Right renal pelvis (tissue), 4 donors: ENCODE data around the gene STK16. TPM values are rescaled to one million over a fixed set of nuclear protein-coding genes. Genes with fewer than 3 reads are reported as not detected.
A peak's percentile ranks its signal among the peaks of the same experiment; 100 is the strongest.
"Not testable (repeated sequence)": the region's sequence is repeated elsewhere in the genome, so short reads cannot be mapped to it uniquely, and the experiment has no call there.

Experiments used
- DNase-seq, 4 donors: peaks; one replicate each; pipeline ENCODE4 v3.0.0-alpha.2; 2013; ENCODE audit warnings: low read depth in 4 of 4, low spot score in 3 of 4, missing footprints in 1 of 4
- polyA plus RNA-seq, 4 donors: library from polyadenylated mRNA; unstranded; fragments of 120-200 nt; gene quantifications; one replicate each; pipeline ENCODE4 v1.2.1, GENCODE V29; 2013; ENCODE audit not compliant: insufficient read length in 4 of 4

Gene STK16
- polyA plus RNA-seq, 4 donors: 36.3 to 41.8 (median 37.8) TPM

- DNase-seq: no peak
These were observed 40.7 kb downstream of the STK16 start for GRCh38 chr2:219285894-219286425.

GRCh38 chr2:219286436-219287115, 41.3 kb downstream of the STK16 start:
- no peak for DNase-seq

DNA sequence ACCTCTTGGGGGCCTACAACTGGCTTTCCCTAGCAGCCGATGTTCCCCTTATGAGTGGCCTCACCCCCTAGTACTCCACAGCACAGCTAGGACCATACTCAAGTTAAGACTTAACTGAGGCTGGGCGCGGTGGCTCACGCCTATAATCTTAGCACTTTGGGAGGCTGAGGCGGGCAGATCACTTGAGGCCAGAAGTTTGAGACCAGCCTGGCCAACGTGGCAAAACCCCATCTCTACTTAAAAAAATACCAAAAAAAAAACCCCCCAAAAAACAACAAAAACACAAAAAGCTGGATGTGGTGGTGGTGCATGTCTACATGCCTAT, 41.8 kb downstream of the STK16 start:
- DNase-seq: not testable (repeated sequence)

GRCh38 chr2:219287580-219288265, 42.4 kb downstream of the STK16 start:
- no peak for DNase-seq

- DNase-seq: no peak
These were observed 43.9 kb downstream of the STK16 start for GRCh38 chr2:219289195-219289536.

DNA sequence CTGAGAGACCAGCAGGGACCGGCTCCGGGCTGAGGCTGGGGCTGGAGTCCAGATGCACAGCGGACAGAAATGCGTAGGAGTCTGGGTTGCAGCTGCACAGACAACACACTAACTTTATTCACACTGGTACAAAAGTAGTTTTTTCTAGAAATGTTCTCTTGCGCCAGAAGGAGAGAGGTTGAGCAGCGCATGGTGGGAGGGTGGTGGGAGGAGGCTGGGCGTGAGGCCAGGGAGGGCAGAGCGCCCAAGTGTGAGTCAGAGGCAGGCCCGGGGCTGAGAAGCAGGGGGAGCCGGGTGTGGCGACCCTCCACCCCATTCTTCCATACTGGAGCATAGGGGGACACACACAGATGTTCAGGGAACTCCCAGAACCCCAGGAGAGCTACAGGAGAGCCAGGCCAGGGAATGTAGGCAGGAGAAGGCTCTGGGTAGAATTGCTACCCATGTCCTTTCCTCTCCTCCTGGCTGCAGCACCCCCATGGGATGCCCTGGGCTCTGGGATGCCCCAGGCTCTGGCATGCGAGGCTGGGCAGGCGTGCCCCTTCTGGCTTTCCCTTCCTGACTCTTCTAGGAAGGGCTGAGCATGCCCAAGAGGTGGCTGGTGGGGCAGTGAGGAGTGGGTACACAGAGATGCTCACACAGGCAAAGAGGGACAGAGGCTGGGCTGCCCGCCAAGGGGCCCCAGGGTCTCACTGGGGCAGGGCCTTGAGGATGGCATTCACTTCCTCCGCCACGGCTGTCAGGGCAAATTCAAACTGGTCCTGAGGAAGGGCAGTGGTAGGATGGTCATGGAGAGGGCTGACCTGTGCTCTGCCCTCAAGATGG, 44.5 kb downstream of the STK16 start:
- no peak for DNase-seq

- no peak for DNase-seq
These were observed 45.3 kb downstream of the STK16 start for GRCh38 chr2:219290381-219291171.

GRCh38 chr2:219291394-219291793, 46.1 kb downstream of the STK16 start:
- no peak for DNase-seq

GRCh38 chr2:219291910-219292490, 46.7 kb downstream of the STK16 start:
- no peak for DNase-seq

DNA sequence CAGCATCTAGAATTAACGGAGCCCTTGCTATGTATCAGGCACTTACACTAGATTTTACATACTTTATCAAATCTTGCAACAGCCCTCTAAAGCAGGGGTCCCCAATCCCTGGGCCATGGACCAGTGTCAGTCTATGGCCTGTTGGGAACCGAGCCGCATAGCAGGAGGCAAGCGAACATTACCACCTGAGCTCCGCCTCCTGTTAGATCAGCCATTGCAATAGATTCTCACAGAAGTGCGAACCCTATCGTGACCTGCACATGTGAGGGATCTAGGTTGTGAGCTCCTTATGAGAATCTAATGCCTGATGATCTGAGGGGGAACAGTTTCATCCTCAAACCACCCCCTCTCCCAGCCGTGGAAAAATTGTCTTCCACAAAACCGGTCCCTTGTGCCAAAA, 47.3 kb downstream of the STK16 start:
- no peak for DNase-seq

GRCh38 chr2:219293736-219294231, 48.5 kb downstream of the STK16 start:
- DNase-seq: no peak

DNA sequence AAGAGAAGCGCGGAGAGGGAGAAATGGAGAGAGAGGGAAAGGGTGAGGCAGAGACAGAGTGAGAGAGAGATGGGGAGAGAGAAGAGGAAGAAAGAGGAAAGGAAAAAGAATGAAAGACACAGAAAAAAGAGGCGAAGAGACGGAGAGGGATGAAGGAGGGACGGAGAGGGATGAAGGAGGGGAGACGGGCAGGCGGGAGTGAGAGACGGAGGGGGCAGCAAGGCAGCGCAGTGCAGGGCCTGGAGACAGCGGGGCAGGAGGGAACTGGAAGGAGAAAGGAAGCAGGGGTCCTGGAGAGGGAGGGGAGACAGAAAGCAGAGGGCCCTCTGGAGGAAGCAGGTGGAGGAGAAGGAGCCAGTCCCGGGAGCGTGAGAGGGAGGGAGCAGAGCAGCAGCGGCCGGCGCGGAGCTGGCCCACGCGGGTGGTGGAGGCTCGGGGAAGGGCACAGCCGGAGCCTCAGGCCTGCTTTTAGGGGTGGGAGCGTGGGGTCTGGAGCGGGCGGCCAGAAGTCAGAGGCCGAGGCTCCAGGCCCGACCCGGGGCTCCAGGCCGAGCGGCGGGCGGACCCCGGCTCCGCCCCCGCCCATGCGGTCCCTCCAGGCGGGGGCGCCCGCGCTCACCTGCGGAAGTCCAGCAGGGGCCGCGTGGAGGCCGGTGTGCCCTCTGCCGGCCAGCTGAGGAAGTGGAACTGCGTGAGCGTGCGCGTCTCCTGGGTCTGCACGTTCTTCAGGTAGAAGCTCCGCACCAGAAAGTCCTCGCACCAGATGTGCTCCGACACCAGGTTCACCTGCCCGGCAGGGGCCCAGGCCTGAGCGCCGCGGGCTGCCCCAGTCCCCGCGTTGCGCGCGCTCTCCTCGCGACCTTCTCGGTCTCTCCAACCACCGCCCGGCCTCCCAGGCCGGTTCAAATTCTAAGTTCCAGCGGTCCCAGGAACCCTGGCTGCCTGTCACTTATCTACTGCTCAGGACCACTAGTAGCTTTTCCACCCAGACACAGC, 49.4 kb downstream of the STK16 start:
- peak in 3 of 4 donors; percentile 76 to 83 (median 79) for DNase-seq

GRCh38 chr2:219296142-219296541, 50.9 kb downstream of the STK16 start:
- no peak for DNase-seq

DNA sequence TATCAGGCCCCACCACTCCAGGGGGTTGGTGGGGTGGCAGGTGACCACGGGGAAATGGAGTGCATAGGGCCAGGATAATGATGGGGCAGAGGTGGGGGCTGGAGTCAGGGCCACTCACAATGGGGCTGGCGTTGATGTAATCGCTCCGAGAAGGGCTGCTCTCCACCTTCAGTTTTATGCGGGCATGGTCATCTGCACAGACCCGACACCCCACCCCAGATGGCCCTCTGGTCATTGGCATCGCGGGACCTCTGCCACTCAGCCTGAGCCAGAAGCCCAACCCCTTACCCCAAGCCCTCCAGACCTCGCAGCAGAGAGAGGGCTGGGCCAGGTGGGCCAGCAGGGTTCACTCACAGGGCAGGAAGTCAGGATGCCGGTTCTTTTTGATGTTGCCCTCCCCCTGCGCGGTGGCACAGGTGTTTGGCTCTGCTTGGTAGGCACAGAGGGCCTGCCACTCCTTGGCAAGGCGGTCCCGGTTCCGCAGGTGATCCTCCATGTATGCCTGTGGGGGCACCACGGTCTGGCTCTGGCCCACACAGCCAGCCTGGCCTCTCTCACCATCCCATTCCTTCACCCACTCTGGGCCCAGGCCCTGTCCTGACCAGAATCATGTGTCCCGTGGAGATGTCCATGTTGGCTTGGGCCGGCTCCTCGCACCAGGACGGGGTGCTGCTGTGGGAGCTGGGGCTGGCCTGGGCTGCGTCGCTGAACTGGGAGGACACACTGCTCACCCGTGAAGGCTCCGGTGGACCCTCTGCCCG, 51.5 kb downstream of the STK16 start:
- DNase-seq: no peak

DNA sequence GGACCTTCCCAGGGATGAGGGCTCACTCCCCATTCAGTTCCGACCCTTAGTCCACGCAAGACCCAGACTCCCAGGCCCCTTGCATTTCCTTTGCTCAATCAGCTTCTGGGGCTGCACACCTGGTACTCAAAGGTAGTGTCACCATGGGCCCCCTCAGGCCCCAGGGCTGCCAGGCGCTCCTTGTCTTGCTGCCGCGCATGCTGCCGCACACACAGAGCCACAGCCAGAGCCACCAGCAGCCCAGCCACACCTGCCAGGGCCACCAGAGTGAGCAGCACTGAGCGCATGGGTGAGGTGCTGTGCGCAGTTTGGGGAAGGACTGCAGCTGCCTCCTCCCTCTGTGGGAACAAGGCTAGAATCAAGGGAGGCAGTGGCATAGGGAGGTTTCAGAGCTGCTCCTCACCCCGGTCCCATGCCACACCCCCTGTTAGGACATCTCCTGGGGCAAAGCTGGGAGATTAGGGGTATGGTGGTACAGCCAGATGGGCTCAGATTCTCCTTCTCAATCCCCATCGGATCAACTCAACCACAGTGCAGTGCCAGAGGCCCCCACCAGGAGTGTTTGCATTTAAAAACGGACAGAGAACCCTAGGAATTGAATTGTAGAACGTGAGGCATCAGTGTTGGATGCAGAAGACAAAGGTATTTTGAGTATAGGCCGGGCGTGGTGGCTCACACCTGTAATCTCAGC, 52.6 kb downstream of the STK16 start:
- DNase-seq: no peak

DNA sequence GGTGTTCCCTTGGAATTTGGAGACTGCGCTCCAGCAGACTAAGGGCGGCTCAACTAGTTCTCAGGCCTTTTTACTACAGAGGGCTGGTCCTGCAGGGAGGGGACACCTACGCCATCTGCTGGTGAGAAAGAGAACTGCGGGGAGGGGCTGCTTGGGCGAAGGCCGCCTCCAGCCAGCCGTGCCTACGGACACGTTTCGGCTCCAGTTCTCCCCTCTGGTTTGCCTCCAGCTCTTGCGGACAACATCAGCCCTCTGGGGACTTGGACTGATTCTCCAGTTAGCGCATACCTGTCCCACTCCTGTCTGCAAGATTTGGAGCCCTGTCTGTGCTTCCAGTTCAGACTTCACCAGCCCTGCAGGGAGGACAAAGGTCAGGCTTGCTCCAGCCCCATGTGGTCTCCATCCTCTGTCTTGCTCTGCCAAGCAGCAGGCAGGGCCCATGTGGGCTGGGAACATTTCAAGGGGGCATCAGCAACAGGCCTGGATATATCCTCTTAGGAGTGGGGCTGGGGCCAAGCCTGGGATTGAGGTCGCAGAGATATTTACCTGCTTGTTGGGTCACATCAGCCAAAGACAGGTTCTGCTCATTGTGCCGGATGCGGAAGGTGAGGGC, 53.6 kb downstream of the STK16 start:
- DNase-seq: peak in 1 of 4 donors; percentile 77

GRCh38 chr2:219299372-219299760, 54.1 kb downstream of the STK16 start:
- DNase-seq: no peak
